Coronary artery (tissue), 2 donors: ENCODE measurements around the gene SH3GL2.

Source experiments
- DNase-seq: peaks from one replicate; pipeline ENCODE4 v3.0.0-alpha.2; 2017; ENCODE audit warnings: low spot score
- H3K27ac ChIP-seq, 2 donors: fragments of 200-600 bp; sonication (generic); one replicate each; pipeline ENCODE4 v1.5.1; 2016 to 2019
- H3K4me3 ChIP-seq: fragments of 200-600 bp; sonication (generic); 2 replicates; pipeline ENCODE4 v1.5.1; 2016; ENCODE audit warnings: mild to moderate bottlenecking, moderate library complexity
- TF ChIP-seq, protein P1 (sequence below): fragments of 200-600 bp; sonication (generic); IDR thresholded peaks from one replicate; pipeline ENCODE4 v1.5.1; 2019; ENCODE audit warnings: antibody characterized with exemption

The SH3GL2 gene

DNA sequence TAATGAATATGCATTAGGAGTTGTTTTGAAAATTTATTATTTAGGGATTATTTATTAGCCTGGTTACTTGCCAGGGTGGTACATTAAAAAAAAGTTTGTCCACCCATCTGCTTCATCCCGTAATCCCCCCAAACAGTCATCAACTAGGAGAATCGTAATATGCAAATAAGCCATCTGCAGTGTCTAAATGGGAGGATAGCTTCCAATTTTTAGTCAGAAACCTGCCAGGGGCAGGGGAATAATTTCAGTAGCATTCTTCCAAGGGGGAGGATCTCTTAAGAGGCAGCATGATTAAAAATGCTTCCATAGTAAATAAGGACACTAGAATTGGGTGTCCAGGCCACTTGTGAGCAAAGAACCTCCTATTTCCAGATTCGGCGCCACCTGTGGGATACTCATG lies 43.3 kb downstream of the SH3GL2 start:
- H3K4me3 ChIP-seq, result no peak overlapping the region
- no peak overlapping the region for H3K27ac ChIP-seq
- DNase-seq, result no peak
- TF ChIP-seq, protein P1, sequence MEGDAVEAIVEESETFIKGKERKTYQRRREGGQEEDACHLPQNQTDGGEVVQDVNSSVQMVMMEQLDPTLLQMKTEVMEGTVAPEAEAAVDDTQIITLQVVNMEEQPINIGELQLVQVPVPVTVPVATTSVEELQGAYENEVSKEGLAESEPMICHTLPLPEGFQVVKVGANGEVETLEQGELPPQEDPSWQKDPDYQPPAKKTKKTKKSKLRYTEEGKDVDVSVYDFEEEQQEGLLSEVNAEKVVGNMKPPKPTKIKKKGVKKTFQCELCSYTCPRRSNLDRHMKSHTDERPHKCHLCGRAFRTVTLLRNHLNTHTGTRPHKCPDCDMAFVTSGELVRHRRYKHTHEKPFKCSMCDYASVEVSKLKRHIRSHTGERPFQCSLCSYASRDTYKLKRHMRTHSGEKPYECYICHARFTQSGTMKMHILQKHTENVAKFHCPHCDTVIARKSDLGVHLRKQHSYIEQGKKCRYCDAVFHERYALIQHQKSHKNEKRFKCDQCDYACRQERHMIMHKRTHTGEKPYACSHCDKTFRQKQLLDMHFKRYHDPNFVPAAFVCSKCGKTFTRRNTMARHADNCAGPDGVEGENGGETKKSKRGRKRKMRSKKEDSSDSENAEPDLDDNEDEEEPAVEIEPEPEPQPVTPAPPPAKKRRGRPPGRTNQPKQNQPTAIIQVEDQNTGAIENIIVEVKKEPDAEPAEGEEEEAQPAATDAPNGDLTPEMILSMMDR, result no peak

DNA sequence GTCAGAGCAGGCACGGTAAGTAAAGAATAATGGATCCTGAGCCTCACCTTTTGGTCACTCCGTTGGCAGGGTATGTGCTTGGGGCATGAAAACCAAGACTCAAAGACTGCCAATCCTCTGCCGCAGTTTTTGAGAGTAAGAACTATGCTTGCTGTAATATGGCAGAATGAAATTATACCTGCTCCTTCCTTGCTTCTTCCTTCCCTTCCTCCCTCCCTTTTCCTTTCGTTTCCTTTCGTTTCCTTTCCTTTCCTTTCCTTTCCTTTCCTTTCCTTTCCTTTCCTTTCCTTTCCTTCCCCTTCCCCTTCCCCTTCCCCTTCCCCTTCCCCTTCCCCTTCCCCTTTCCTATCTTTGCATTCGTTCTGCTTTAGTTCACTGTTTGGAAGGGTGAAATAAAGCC lies 43.9 kb downstream of the SH3GL2 start:
- Histone ChIP-seq H3K4me3 (no peak overlapping the region), H3K27ac (no peak overlapping the region)
- no peak for DNase-seq
- TF ChIP-seq, protein P1, result no peak

DNA sequence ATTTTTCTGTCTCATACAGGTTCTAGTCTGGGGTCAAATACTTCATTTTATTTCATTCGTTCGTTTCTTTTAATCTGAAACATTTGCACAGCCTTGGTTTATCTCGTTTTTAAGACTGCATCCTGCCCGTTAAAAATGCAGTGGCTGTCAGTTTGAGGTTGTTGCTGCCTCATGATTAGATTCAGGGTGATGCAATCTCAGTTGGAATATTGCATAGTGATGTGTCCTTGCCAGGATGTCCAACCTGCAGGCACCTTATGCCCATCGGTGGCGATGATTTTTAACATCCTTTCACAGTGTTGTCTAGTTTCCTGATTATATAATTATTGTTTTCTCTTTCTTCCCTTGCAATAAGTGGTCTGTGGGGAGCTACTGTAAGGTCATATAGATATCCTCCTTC lies 45.1 kb downstream of the SH3GL2 start:
- TF ChIP-seq, protein P1, result no peak
- no peak for DNase-seq
- H3K4me3 ChIP-seq, result no peak overlapping the region
- H3K27ac ChIP-seq, result no peak overlapping the region

DNA sequence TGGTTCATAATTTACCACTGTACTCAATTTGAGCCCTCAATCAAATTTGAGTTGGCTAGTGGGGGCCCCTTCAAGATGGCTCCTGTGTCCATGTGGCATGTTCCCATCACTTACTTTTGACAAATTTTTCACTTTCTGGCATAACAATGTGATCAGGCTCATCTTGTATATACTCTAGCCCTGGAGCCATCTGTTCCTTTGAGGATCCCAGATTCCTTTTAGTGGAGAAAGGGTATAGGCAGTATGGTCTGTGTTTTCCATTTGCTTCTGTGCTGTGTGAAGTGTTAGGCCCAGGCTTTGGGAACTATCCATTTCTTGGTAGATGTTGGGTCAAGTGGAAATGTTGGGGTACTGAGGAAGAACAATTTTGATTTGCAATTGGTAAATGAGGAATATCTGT lies 45.7 kb downstream of the SH3GL2 start:
- no peak for DNase-seq
- H3K27ac ChIP-seq, result no peak overlapping the region
- no peak overlapping the region for H3K4me3 ChIP-seq
- TF ChIP-seq, protein P1, result no peak

DNA sequence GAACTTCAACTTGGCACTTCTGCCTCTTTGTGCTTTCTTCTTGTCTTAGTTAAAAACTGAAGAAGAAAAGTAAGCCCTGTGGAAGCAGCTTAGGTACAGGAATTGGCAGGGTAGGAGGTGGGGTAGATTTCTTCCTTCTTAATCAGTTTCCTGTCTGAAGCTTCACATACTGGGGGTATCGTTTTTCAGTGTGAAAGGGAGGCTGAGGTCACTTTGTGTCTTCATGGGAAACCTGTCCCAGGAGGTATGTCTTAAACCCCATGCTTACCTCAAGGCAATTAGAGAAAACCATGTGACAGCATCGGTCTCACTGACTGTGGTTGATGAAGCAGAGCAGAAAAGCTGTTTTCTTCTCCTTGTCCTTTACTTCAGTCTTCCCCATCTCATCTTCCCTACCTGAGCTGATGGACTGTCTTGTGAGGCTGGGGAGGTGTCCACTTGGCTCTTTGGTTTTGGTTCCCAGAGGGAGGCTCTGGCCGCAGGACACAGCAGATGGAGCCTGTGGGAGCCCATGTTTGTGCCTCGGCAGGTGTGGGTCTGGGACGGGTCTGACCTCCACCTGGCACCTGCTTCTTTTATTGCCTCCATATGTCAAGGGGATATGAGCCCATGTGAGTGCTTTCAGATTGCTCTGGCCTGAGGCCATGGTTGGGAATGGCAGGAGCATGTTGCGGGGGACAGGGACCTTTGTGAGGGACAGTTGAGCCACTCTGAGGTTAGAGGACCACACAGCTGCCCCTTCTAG lies 47.0 kb downstream of the SH3GL2 start:
- DNase-seq, result no peak
- TF ChIP-seq, protein P1, result no peak
- no peak overlapping the region for H3K27ac ChIP-seq
- H3K4me3 ChIP-seq, result no peak overlapping the region

DNA sequence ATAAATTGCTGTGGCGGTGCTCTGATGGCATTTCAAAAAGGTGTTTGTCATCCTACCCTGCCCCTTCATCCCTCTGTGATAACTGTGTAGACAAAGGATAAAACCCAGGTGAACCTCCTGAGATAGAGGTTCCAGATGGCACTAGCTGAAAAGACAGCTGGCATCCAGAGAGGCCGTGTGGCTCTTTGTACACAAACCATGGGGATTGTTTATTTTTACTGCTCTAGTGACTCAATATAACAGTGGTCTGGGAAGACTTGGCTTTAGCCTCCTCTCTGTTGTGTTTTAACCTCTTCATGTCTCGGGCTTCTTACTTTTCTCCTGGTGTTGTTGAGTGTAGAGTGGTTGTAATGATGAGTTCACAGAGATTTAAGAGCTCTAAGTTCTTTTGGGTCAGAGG lies 48.8 kb downstream of the SH3GL2 start:
- H3K4me3 ChIP-seq, result no peak overlapping the region
- H3K27ac ChIP-seq, result no peak overlapping the region
- DNase-seq, result no peak
- TF ChIP-seq, protein P1, result no peak

DNA sequence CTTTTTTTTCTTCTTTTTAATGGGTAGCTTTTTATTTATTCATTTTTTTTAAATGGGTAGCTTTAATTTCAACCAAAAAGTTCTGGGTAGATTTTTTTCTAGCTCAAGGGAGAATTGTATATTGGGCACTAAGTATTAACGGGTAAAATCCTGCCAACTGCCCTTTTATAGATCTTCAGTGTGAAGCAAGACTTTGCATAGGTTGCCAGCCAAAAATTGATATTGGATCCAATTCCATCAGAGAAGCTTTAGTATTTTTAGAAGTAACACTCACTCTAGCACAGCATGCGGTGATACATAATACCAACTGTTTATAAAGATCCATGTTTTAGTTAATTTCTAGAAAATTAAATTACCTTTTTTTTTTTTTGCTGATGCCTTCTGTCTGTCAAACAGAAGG lies 49.8 kb downstream of the SH3GL2 start:
- TF ChIP-seq, protein P1, result no peak
- DNase-seq, result no peak
- H3K27ac ChIP-seq, result no peak overlapping the region
- H3K4me3 ChIP-seq, result no peak overlapping the region
